Neural progenitor cell (in vitro differentiated cells): ENCODE data around the gene HMGA1.

Experiments
- EZH2 ChIP-seq: fragments of 200-600 bp; sonication (generic); IDR thresholded peaks from 2 replicates; pipeline ENCODE4 v1.6.1; 2017; ENCODE audit warnings: antibody characterized with exemption, mild to moderate bottlenecking, moderate library complexity
- TF ChIP-seq, protein P1 (sequence below): fragments of 200-600 bp; sonication (generic); IDR thresholded peaks from 2 replicates; pipeline ENCODE4 v1.5.1; 2017; ENCODE audit warnings: antibody characterized with exemption, mild to moderate bottlenecking

DNA sequence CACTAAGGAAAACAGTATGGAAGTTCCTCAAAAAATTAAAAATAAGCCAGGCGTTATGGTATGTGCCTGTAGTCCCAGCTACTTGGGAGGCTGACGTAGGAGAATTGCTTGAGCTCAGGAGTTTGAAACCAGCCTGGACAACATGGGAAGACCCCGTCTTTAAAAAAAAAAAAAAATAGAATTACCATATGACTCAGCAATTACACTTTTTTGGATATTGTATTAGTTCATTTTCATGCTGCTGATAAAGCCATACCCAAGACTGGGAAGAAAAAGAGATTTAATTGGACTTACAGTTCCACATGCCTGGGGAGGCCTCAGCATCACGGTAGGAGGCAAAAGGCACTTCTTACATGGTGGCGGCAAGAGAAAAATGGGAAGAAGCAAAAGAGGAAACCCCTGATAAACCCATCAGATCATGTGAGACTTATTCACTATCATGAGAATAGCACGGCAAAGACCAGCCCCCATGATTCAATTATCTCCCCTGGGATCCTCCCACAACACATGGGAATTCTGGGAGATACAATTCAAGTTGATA, 22.9 kb downstream of the HMGA1 start:
- TF ChIP-seq, protein P1, sequence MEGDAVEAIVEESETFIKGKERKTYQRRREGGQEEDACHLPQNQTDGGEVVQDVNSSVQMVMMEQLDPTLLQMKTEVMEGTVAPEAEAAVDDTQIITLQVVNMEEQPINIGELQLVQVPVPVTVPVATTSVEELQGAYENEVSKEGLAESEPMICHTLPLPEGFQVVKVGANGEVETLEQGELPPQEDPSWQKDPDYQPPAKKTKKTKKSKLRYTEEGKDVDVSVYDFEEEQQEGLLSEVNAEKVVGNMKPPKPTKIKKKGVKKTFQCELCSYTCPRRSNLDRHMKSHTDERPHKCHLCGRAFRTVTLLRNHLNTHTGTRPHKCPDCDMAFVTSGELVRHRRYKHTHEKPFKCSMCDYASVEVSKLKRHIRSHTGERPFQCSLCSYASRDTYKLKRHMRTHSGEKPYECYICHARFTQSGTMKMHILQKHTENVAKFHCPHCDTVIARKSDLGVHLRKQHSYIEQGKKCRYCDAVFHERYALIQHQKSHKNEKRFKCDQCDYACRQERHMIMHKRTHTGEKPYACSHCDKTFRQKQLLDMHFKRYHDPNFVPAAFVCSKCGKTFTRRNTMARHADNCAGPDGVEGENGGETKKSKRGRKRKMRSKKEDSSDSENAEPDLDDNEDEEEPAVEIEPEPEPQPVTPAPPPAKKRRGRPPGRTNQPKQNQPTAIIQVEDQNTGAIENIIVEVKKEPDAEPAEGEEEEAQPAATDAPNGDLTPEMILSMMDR: no peak
- no peak for TF ChIP-seq EZH2
